ENCODE data around the gene CATSPERE. TPM values are rescaled to one million over a fixed set of nuclear protein-coding genes. Genes with fewer than 3 reads are reported as not detected.

Gene CATSPERE
- total and polyA plus RNA-seq, 2 of the 8 experiments (the other 6 are each of a cell fraction or from before 2014, with no cell fraction given): 0.05 to 0.45 TPM

GRCh38 chr1:244583358-244583982 lies 122.4 kb downstream of the CATSPERE start:
- ChIA-PET POLR2A (ENCODE audit: partially characterized antibody) (no interaction called here), CTCF (ENCODE audit: partially characterized antibody) (no interaction called here)
- Histone ChIP-seq H3K36me3 (ENCODE audit: control insufficient read depth in 2 of 4, insufficient read depth in 4 of 4, low read length in 3 of 4) (no peaks in the 10 kb centered on the region), H3K27me3 (replicated peaks in 1 of 4; ENCODE audit: control insufficient read depth in 3 of 4, extremely low read depth in 1 of 4, insufficient read depth in 3 of 4, low read length in 3 of 4) (no peaks in the 10 kb centered on the region), H3K4me2 (ENCODE audit: insufficient read depth in 1 of 2, low read depth in 2 of 2, low read length in 2 of 2) (no peak overlapping the region), H2BK15ac (ENCODE audit: low read length) (no peak overlapping the region), H3K14ac (ENCODE audit: insufficient read length) (no peak overlapping the region), H2BK5ac (ENCODE audit: low read depth, low read length) (no peak overlapping the region), H2BK12ac (ENCODE audit: low read depth, low read length) (no peak overlapping the region), H4K20me1 (replicated peaks in 1 of 2; ENCODE audit: control insufficient read depth in 1 of 2, insufficient read depth in 2 of 2, low read length in 2 of 2) (no peaks in the 10 kb centered on the region), H2AK5ac (ENCODE audit: low read depth, low read length) (no peak overlapping the region), H3K56ac (replicated peaks; ENCODE audit: insufficient read length, low read depth, low read length) (no peak overlapping the region), H4K91ac (replicated peaks; ENCODE audit: insufficient read length, low read length) (no peak overlapping the region), H3K9ac (replicated peaks in 1 of 4; ENCODE audit: extremely low read depth in 1 of 4, low read depth in 3 of 4, low read length in 3 of 4) (no peak overlapping the region), H3K9me3 (ENCODE audit: insufficient read depth in 2 of 2, low read depth in 1 of 2, low read length in 1 of 2) (no peaks in the 10 kb centered on the region), H3K23ac (ENCODE audit: insufficient read length) (no peak overlapping the region), H3K18ac (ENCODE audit: extremely low read depth, low read length) (no peak overlapping the region), H3K79me2 (ENCODE audit: control insufficient read depth in 1 of 2, insufficient read depth in 2 of 2, low read length in 2 of 2) (no peaks in the 10 kb centered on the region), H4K8ac (ENCODE audit: extremely low read depth, insufficient read depth, low read length) (no peak overlapping the region), H3K23me2 (ENCODE audit: low read depth, low read length) (no peaks in the 10 kb centered on the region), H4K5ac (ENCODE audit: insufficient read length, low read depth, low read length) (no peak overlapping the region), H2BK20ac (ENCODE audit: low read length) (no peak overlapping the region), H3K4ac (replicated peaks; ENCODE audit: insufficient read length, low read depth, low read length) (no peak overlapping the region), H3K4me1 (replicated peaks in 1 of 4; ENCODE audit: control insufficient read depth in 3 of 4, insufficient read depth in 4 of 4, low read length in 3 of 4) (no peaks in the 10 kb centered on the region), H3K79me1 (ENCODE audit: low read depth, low read length) (no peaks in the 10 kb centered on the region), H2BK120ac (replicated peaks; ENCODE audit: low read depth, low read length) (no peak overlapping the region), H2AFZ (ENCODE audit: low read length) (no peak overlapping the region), H3K27ac (ENCODE audit: low read depth, low read length) (no peak overlapping the region), H3K4me3 (ENCODE audit: extremely low read depth in 1 of 4, insufficient read depth in 2 of 4, low read depth in 3 of 4, low read length in 4 of 4) (no peak overlapping the region)
- DNase-seq (ENCODE audit: low read depth in 1 of 2, low spot score in 2 of 2) (no peak), FAIRE-seq (peak; percentile 55)
- WGBS, 2 experiments (ENCODE audit: extremely low coverage in 1 of 2, insufficient coverage in 1 of 2, insufficient read length in 1 of 2, insufficient replicate concordance in 2 of 2, low coverage in 1 of 2, low lambda C conversion rate in 2 of 2, missing lambda C conversion rate in 1 of 2): 80% methylated on average over 11 of the region's 11 CpGs; no CpG with 5 or more reads in 1 of the 2 experiments
- TF ChIP-seq NRF1 (IDR thresholded peaks at IDR 0.05; ENCODE audit: low read depth, low read length): no peak
- TF ChIP-seq CTCF (IDR thresholded peaks at IDR 0.05; ENCODE audit: control extremely low read depth in 1 of 3, insufficient read depth in 1 of 3, low read depth in 1 of 3, low read length in 3 of 3): peak in 2 of 3 experiments; percentile 42 to 47; a peak in 2 of 4 replicates
- TF ChIP-seq RAD21 (IDR thresholded peaks at IDR 0.05 in 1 of 2, conservative IDR thresholded peaks at IDR 0.05 in 1 of 2; ENCODE audit: low read depth in 2 of 2, low read length in 2 of 2): peak; percentile 45 to 51
